CD4-positive, alpha-beta memory T cell (primary cell): ENCODE results near the gene CDAN1. TPM values are rescaled to one million over a fixed set of nuclear protein-coding genes. Genes with fewer than 3 reads are reported as not detected.
"Not testable (repeated sequence)": the region's sequence is repeated elsewhere in the genome, so short reads cannot be mapped to it uniquely, and the experiment has no call there.

Experiments
- CTCF ChIA-PET: fragments of 350-600 bp; sonication (Branson Sonifier 250); formaldehyde crosslinking; loops from one replicate; lab custom pipeline; 2021; ENCODE audit warnings: inconsistent platforms; ENCODE audit not compliant: partially characterized antibody; lab: Charles Lee
- POLR2A ChIA-PET: fragments of 350-600 bp; sonication (Branson Sonifier 250); formaldehyde crosslinking; loops from one replicate; lab custom pipeline; 2021; ENCODE audit not compliant: partially characterized antibody; lab: Charles Lee
- DNase-seq, 5 donors: peaks; one replicate each; pipeline versions ENCODE4 v3.0.0 to v3.0.0-alpha.2; 2020 to 2022; ENCODE audit warnings: mixed read lengths in 1 of 5
- H3K27ac ChIP-seq: one replicate; pipeline ENCODE4 v1.7.0; 2013; ENCODE audit warnings: low read depth, low read length
- H3K27me3 ChIP-seq: 2 replicates; pipeline ENCODE4 v1.7.0; 2013; ENCODE audit warnings: mild to moderate bottlenecking, low read length, moderate library complexity; ENCODE audit not compliant: insufficient read depth
- H3K36me3 ChIP-seq: 2 replicates; pipeline ENCODE4 v1.7.0; 2013; ENCODE audit warnings: mild to moderate bottlenecking, low read length, moderate library complexity; ENCODE audit not compliant: insufficient read depth
- H3K4me1 ChIP-seq: 2 replicates; pipeline ENCODE4 v1.7.0; 2013; ENCODE audit warnings: mild to moderate bottlenecking, low read length, moderate library complexity; ENCODE audit not compliant: insufficient read depth
- H3K4me3 ChIP-seq, 2 donors: one replicate each; pipeline ENCODE4 v1.7.0; 2013; ENCODE audit warnings: low read length in 2 of 2, mild to moderate bottlenecking in 1 of 2
- H3K9me3 ChIP-seq, 2 donors: one replicate each; pipeline ENCODE4 v1.7.0; 2013; ENCODE audit warnings: low read length in 2 of 2, control low read depth in 1 of 2; ENCODE audit not compliant: control insufficient read depth in 1 of 2
- H3K27ac Mint-ChIP-seq, 7 donors: one replicate each; pipeline ENCODE4 v1.8.0; 2020 to 2021; ENCODE audit warnings: mixed read lengths in 7 of 7, mild to moderate bottlenecking in 6 of 7, inconsistent platforms in 3 of 7, moderate library complexity in 3 of 7
- H3K27me3 Mint-ChIP-seq, 2 donors: one replicate each; pipeline ENCODE4 v1.8.0; 2020 to 2021; ENCODE audit warnings: mixed read lengths in 2 of 2
- H3K36me3 Mint-ChIP-seq, 2 donors: one replicate each; pipeline ENCODE4 v1.8.0; 2020 to 2021; ENCODE audit warnings: mixed read lengths in 2 of 2, inconsistent platforms in 1 of 2, mild to moderate bottlenecking in 1 of 2
- H3K4me1 Mint-ChIP-seq, 4 donors: one replicate each; pipeline ENCODE4 v1.8.0; 2020 to 2021; ENCODE audit warnings: mixed read lengths in 4 of 4, mild to moderate bottlenecking in 1 of 4
- H3K4me3 Mint-ChIP-seq, 8 donors: one replicate each; pipeline ENCODE4 v1.8.0; 2020 to 2021; ENCODE audit warnings: mixed read lengths in 8 of 8, mild to moderate bottlenecking in 7 of 8, moderate library complexity in 6 of 8, inconsistent platforms in 3 of 8
- H3K9me3 Mint-ChIP-seq, 8 donors: one replicate each; pipeline ENCODE4 v1.8.0; 2020 to 2021; ENCODE audit warnings: mixed read lengths in 8 of 8, mild to moderate bottlenecking in 5 of 8, inconsistent platforms in 3 of 8, moderate library complexity in 1 of 8
- intact Hi-C: fragments of 100-400 bp; cut with micrococcal nuclease; formaldehyde crosslinking; loops from one replicate; pipeline ENCODE4 v1.15.1; 2023
- polyA plus RNA-seq, 2 donors: library from polyadenylated mRNA; unstranded; fragments of 300-500 nt; fragmentation: Illumina TruSeq; gene quantifications; one replicate each; pipeline ENCODE4 v1.2.3, GENCODE V29; 2021
- total RNA-seq, 2 experiments: library from RNA; stranded (reverse); gene quantifications; one replicate each; pipeline ENCODE4 v1.2.3, GENCODE V29; 2021

CDAN1 gene
- total and polyA plus RNA-seq, 4 experiments from 2014 or later = 5.7 to 36.5 (median 22.3) TPM

DNA sequence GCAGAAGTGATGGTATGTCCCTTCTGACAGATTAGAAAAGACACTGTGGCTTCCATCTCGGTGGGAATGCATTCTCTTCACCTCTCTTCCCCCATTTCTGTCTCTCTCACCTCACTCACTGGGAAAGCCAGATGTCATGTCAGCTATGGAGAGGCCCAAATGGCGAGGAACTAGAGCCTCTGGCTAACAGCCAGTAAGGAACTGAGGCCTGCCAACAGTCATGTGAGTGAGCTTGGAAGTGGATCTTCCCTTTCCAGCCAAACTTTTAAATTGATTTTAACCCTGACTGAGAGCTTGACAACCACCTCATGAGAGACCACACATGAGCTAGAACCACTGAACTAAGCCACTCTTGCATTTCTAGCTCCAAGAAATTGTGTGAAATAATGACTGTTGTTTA is 35.2 kb upstream of the CDAN1 start:
- Mint-ChIP-seq H3K27ac (no peak overlapping the region), H3K4me1 (peaks cover 0 to 9% (median 0%) of the 10 kb centered on the region in 4 donors), H3K27me3 (no peaks in the 10 kb centered on the region), H3K9me3 (peaks cover 0 to 21% (median 5%) of the 10 kb centered on the region in 8 donors), H3K4me3 (no peak overlapping the region), H3K36me3 (peaks cover 48 to 61% of the 10 kb centered on the region in 2 donors)
- Histone ChIP-seq H3K36me3 (peaks cover 3% of the 10 kb centered on the region), H3K9me3 (no peaks in the 10 kb centered on the region), H3K4me3 (no peak overlapping the region), H3K27ac (no peak overlapping the region), H3K27me3 (no peaks in the 10 kb centered on the region), H3K4me1 (no peaks in the 10 kb centered on the region)
- no peak for DNase-seq
- ChIA-PET POLR2A (no interaction called here), CTCF (no interaction called here)
- intact Hi-C loops = no loop called here

DNA sequence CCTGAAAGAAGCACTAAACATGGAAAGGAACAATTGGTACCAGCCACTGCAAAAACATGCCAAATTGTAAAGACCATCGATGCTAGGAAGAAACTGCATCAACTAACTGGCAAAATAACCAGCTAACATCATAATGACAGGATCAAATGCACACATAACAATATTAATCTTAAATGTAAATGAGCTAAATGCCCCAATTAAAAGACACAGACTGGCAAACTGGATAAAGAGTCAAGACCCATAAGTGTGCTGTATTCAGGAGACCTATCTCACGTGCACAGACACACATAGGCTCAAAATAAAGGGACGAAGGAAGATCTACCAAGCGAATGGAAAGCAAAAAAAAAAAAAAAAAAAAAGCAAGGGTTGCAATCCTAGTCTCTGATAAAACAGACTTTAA is 29.2 kb upstream of the CDAN1 start:
- Mint-ChIP-seq H3K36me3 (peaks cover 71 to 78% of the 10 kb centered on the region in 2 donors), H3K9me3 (peaks cover 7 to 60% (median 40%) of the 10 kb centered on the region in 8 donors)
- DNase-seq, intact Hi-C loops, H3K27me3 ChIP-seq, H3K9me3 ChIP-seq, POLR2A ChIA-PET, H3K4me1 Mint-ChIP-seq, H3K36me3 ChIP-seq, H3K27ac ChIP-seq, H3K4me3 ChIP-seq, H3K4me3 Mint-ChIP-seq, H3K27ac Mint-ChIP-seq, H3K4me1 ChIP-seq, H3K27me3 Mint-ChIP-seq: not testable (repeated sequence)
- CTCF ChIA-PET = interaction anchor here (0.7 kb wide), 1 partner anchor 1453 kb away, joined by 3 read pairs; no protein-coding TSS in a partner anchor

DNA sequence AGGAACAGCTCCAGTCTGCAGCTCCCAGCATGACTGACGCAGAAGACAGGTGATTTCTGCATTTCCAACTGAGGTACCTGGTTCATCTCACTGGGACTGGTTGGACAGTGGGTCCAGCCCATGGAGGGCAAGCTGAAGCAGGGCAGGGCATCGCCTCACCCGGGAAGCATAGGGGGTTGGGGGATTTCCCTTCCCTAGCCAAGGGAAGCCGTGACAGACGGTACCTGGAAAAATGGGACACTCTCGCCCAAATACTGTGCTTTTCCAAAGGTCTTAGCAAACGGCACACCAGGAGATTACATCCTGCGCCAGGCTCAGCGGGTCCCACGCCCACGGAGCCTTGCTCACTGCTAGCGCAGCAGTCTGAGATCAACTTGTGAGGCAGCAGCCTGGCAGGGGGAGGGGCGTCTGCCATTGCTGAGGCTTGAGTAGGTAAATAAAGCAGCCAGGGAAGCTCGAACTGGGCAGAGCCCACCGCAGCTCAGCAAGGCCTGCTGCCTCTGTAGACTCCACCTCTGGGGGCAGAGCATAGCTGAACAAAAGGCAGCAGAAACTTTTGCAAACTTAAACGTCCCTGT is 27.3 kb upstream of the CDAN1 start:
- Mint-ChIP-seq H3K36me3 (peaks cover 70 to 76% of the 10 kb centered on the region in 2 donors), H3K9me3 (peaks cover 9 to 73% (median 51%) of the 10 kb centered on the region in 8 donors)
- H3K27ac ChIP-seq, H3K27me3 Mint-ChIP-seq, DNase-seq, H3K9me3 ChIP-seq, H3K36me3 ChIP-seq, intact Hi-C loops, H3K4me1 Mint-ChIP-seq, POLR2A ChIA-PET, CTCF ChIA-PET, H3K4me1 ChIP-seq, H3K4me3 Mint-ChIP-seq, H3K4me3 ChIP-seq, H3K27ac Mint-ChIP-seq, H3K27me3 ChIP-seq: not testable (repeated sequence)

DNA sequence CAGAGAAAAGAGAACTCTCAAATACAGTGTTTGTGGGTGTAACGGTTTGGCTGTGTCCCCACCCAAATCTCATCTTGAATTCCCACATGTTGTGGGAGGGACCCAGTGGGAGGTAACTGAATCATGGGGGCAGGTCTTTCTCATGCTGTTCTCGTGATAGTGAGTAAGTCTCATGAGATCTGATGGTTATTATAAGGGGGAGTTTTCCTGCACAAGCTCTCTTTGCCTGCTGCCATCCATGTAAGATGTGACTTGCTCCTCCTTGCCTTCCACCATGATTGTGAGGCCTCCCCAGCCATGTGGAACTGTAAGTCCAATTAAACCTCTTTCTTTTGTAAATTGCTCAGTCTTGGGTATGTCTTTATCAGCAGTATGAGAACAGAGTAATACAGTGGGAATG is 24.9 kb upstream of the CDAN1 start:
- peaks cover 51 to 61% of the 10 kb centered on the region in 2 donors for H3K36me3 Mint-ChIP-seq
- CTCF ChIA-PET = not testable (repeated sequence)
- H3K9me3 Mint-ChIP-seq = peaks cover 8 to 56% (median 46%) of the 10 kb centered on the region in 8 donors

DNA sequence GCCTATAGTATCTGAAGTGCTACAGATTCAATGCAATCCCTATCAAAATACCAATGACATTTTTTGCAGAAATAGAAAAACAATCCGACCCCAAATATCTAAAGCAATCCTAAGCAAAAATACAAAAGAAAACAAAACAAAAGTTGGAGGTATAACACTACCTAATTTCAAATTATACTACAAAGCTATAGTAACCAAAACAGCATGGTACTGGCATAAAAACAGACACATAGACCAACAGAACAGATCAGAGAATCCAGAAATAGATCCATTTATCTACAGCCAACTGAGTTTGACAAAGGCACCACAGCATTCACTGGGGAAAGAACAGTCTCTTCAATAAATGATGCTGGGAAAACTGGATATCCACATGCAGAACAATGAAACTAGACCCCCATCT is 23.8 kb upstream of the CDAN1 start:
- intact Hi-C loops = no loop called here
- no peak for DNase-seq
- Mint-ChIP-seq H3K27ac (no peak overlapping the region), H3K4me1 (peaks cover 0 to 6% (median 2%) of the 10 kb centered on the region in 4 donors), H3K4me3 (no peak overlapping the region), H3K9me3 (peaks cover 3 to 45% (median 38%) of the 10 kb centered on the region in 8 donors), H3K27me3 (no peaks in the 10 kb centered on the region), H3K36me3 (peaks cover 45 to 53% of the 10 kb centered on the region in 2 donors)
- Histone ChIP-seq H3K27me3 (no peaks in the 10 kb centered on the region), H3K27ac (no peak overlapping the region), H3K4me3 (no peak overlapping the region), H3K9me3 (peaks cover 0 to 4% of the 10 kb centered on the region in 2 donors), H3K36me3 (no peaks in the 10 kb centered on the region), H3K4me1 (no peaks in the 10 kb centered on the region)
- ChIA-PET POLR2A (no interaction called here), CTCF (interaction anchor here (0.6 to 0.7 kb wide), 2 partner anchors 21 to 1980 kb away, joined by 3 to 4 read pairs; no protein-coding TSS in a partner anchor)

More for the DNA sequence above, 24.9 kb upstream of the CDAN1 start:
- H3K4me3 Mint-ChIP-seq, H3K27ac Mint-ChIP-seq, H3K9me3 ChIP-seq, H3K27ac ChIP-seq, intact Hi-C loops, H3K4me1 Mint-ChIP-seq, H3K4me3 ChIP-seq, DNase-seq, H3K27me3 Mint-ChIP-seq, POLR2A ChIA-PET, H3K4me1 ChIP-seq, H3K36me3 ChIP-seq, H3K27me3 ChIP-seq: not testable (repeated sequence)

DNA sequence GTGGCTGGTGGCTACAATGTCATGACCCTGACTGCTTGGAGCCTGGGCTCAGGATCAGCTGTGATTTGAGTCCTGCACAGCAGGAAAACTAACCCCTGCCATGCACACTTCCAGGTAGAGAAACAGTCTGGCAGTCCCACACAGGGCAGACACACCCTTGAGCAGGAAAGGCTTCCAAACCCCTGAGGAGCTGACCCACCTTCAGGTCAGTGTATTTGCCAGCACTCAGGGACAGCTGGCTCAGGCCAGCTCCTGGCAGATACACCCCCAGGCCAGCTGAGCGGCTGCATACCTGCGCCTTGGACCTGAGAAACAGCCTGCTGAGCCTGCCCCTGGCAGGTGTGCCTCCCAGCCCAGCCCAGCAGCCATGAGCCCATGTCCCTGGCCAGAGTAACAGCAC is 22.2 kb upstream of the CDAN1 start:
- CTCF ChIA-PET = no interaction called here
- peaks cover 33 to 38% of the 10 kb centered on the region in 2 donors for H3K36me3 Mint-ChIP-seq
- POLR2A ChIA-PET = no interaction called here
- peaks cover 0 to 4% of the 10 kb centered on the region in 2 donors for H3K9me3 ChIP-seq
- H3K9me3 Mint-ChIP-seq = peaks cover 3 to 35% (median 31%) of the 10 kb centered on the region in 8 donors
- no peak for DNase-seq
- no peak overlapping the region for H3K4me3 Mint-ChIP-seq
- H3K4me1 Mint-ChIP-seq = peaks cover 0 to 4% (median under 1%) of the 10 kb centered on the region in 4 donors
- H3K27ac ChIP-seq = no peak overlapping the region
- no peaks in the 10 kb centered on the region for H3K36me3 ChIP-seq
- H3K4me3 ChIP-seq = no peak overlapping the region
- H3K4me1 ChIP-seq = no peaks in the 10 kb centered on the region
- no peak overlapping the region for H3K27ac Mint-ChIP-seq
- no peaks in the 10 kb centered on the region for H3K27me3 ChIP-seq
- intact Hi-C loops = no loop called here
- H3K27me3 Mint-ChIP-seq = no peaks in the 10 kb centered on the region

DNA sequence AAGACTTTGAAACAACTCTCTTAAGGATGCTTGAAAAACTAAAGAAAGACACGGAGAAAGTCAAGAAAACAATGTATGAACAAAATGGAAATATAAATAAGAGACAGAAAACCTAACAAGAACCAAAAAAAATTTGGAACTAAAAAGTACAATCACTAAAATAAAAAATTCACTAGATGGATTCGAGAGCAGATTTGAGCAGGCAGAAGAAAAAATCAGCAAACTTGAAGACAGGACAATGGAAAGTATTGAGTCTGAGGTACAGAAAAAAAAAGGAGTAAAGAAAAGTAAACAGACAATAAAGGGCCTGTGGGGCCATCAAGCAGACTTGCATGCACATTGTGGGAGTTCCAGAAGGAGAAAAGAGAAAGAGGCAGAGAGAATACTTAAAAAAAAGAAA is 13.4 kb upstream of the CDAN1 start:
- H3K9me3 ChIP-seq = no peaks in the 10 kb centered on the region
- peaks cover 50 to 60% of the 10 kb centered on the region in 2 donors for H3K36me3 Mint-ChIP-seq
- DNase-seq = no peak
- ChIA-PET CTCF (no interaction called here), POLR2A (no interaction called here)
- peaks cover 11% of the 10 kb centered on the region for H3K36me3 ChIP-seq
- no peaks in the 10 kb centered on the region for H3K4me1 ChIP-seq
- no peak overlapping the region for H3K27ac Mint-ChIP-seq
- H3K27ac ChIP-seq = no peak overlapping the region
- H3K9me3 Mint-ChIP-seq = peaks cover 0 to 16% (median 9%) of the 10 kb centered on the region in 8 donors
- no peaks in the 10 kb centered on the region for H3K27me3 Mint-ChIP-seq
- H3K4me3 ChIP-seq = no peak overlapping the region
- H3K4me3 Mint-ChIP-seq = peak overlapping the region in 2 of 8 donors; percentile 7 to 27
- intact Hi-C loops = no loop called here
- no peaks in the 10 kb centered on the region for H3K4me1 Mint-ChIP-seq
- H3K27me3 ChIP-seq = no peaks in the 10 kb centered on the region
